B cell (primary cell): ENCODE measurements around the gene PCTP. TPM values are rescaled to one million over a fixed set of nuclear protein-coding genes. Genes with fewer than 3 reads are reported as not detected.
A peak's percentile ranks its signal among the peaks of the same experiment; 100 is the strongest.

ENCODE experiments used
- ATAC-seq: fragments of 200-7000 bp; cut with Tn5 transposase; one replicate; pipeline ENCODE4 v1.10.0; 2021; ENCODE audit warnings: low read depth, mild to moderate bottlenecking, moderate number of reproducible peaks, moderate library complexity
- CTCF ChIA-PET: fragments of 350-600 bp; sonication (Branson Sonifier 250); formaldehyde crosslinking; loops from one replicate; lab custom pipeline; 2021; ENCODE audit warnings: antibody characterized with exemption, inconsistent platforms; lab: Charles Lee
- POLR2A ChIA-PET: fragments of 350-600 bp; sonication (Branson Sonifier 250); formaldehyde crosslinking; loops from one replicate; lab custom pipeline; 2021; ENCODE audit warnings: antibody characterized with exemption; lab: Charles Lee
- DNase-seq: peaks from one replicate; pipeline ENCODE4 v3.0.0; 2013
- H2AFZ ChIP-seq: 2 replicates; pipeline ENCODE4 v1.6.1; 2012; ENCODE audit warnings: mild to moderate bottlenecking, low read depth, low read length; ENCODE audit not compliant: insufficient read depth, poor library complexity, severe bottlenecking
- H3K27ac ChIP-seq, 2 donors: 1 replicate in 1 of 2; 2 replicates in 1 of 2; pipeline ENCODE4 v1.5.1; 2012 to 2013; ENCODE audit warnings: low read length in 2 of 2, mild to moderate bottlenecking in 2 of 2, moderate library complexity in 1 of 2
- H3K27me3 ChIP-seq, 4 experiments: fragments of 200-600 bp in 1 of 4; sonication (generic) in 1 of 4; replicated peaks in 1 of 4; 1 replicate in 2 of 4; 2 replicates in 2 of 4; pipeline versions ENCODE4 v1.6.1 to v1.7.0; 2013 to 2016; ENCODE audit warnings: low read length in 3 of 4, mild to moderate bottlenecking in 2 of 4, mixed read lengths in 1 of 4, moderate library complexity in 1 of 4; ENCODE audit not compliant: insufficient read depth in 4 of 4, control insufficient read depth in 3 of 4; ENCODE audit errors: control extremely low read depth in 1 of 4
- H3K36me3 ChIP-seq, 2 experiments: replicated peaks in 1 of 2; 1 replicate in 1 of 2; 2 replicates in 1 of 2; pipeline versions ENCODE4 v1.6.1 to v1.7.1; 2013; ENCODE audit warnings: low read length in 1 of 2; ENCODE audit not compliant: insufficient read depth in 2 of 2, control insufficient read depth in 1 of 2; ENCODE audit errors: control extremely low read depth in 1 of 2, extremely low read depth in 1 of 2
- H3K4me1 ChIP-seq, 2 donors: fragments of 200-600 bp in 1 of 2; sonication (generic) in 1 of 2; 1 replicate in 1 of 2; 2 replicates in 1 of 2; pipeline versions ENCODE4 v1.5.1 to v1.6.1; 2013 to 2017; ENCODE audit warnings: low read length in 2 of 2; ENCODE audit not compliant: control insufficient read depth in 2 of 2, insufficient read depth in 2 of 2
- H3K4me2 ChIP-seq: replicated peaks from 2 replicates; pipeline ENCODE3; 2012; ENCODE audit warnings: mild to moderate bottlenecking, low read depth, low read length; ENCODE audit not compliant: poor library complexity, severe bottlenecking
- H3K4me3 ChIP-seq, 5 experiments: fragments of 200-600 bp in 1 of 5; sonication (generic) in 1 of 5; 1 replicate in 3 of 5; 2 replicates in 2 of 5; pipeline versions ENCODE4 v1.5.1 to v1.7.0; 2011 to 2016; ENCODE audit warnings: low read length in 4 of 5, mild to moderate bottlenecking in 4 of 5, low read depth in 2 of 5, control low read depth in 1 of 5, moderate library complexity in 1 of 5; ENCODE audit not compliant: insufficient read depth in 1 of 5; ENCODE audit errors: control extremely low read depth in 1 of 5, extremely low read depth in 1 of 5
- H3K79me2 ChIP-seq: fragments of 200-600 bp; sonication (generic); one replicate; pipeline ENCODE4 v1.6.0; 2016; ENCODE audit warnings: low read length; ENCODE audit not compliant: control insufficient read depth, insufficient read depth
- H3K9ac ChIP-seq: fragments of 200-600 bp; sonication (generic); 2 replicates; pipeline ENCODE4 v1.6.1; 2017; ENCODE audit warnings: mild to moderate bottlenecking, low read length, moderate library complexity
- H3K9me3 ChIP-seq, 3 donors: one replicate each; pipeline versions ENCODE4 v1.6.1 to v1.7.1; 2013; ENCODE audit warnings: low read length in 2 of 3; ENCODE audit not compliant: control insufficient read depth in 2 of 3, insufficient read depth in 1 of 3; ENCODE audit errors: control extremely low read depth in 1 of 3
- H4K20me1 ChIP-seq: 2 replicates; pipeline ENCODE4 v1.6.0; 2012; ENCODE audit warnings: mild to moderate bottlenecking, low read length; ENCODE audit not compliant: insufficient read depth, control insufficient read depth, poor library complexity, severe bottlenecking
- H3K27ac Mint-ChIP-seq: one replicate; pipeline ENCODE4 v1.8.0; 2021; ENCODE audit warnings: mixed read lengths
- H3K27me3 Mint-ChIP-seq: one replicate; pipeline ENCODE4 v1.8.0; 2021; ENCODE audit warnings: mixed read lengths
- H3K4me1 Mint-ChIP-seq: one replicate; pipeline ENCODE4 v1.8.0; 2021; ENCODE audit warnings: mixed read lengths
- H3K4me3 Mint-ChIP-seq: one replicate; pipeline ENCODE4 v1.8.0; 2021; ENCODE audit warnings: mixed read lengths
- H3K9me3 Mint-ChIP-seq: one replicate; pipeline ENCODE4 v1.8.0; 2022; ENCODE audit warnings: mixed read lengths; ENCODE audit not compliant: insufficient read depth
- EZH2 ChIP-seq: IDR thresholded peaks from 2 replicates; pipeline ENCODE4 v1.6.1; 2012; ENCODE audit warnings: borderline replicate concordance, low read depth, mild to moderate bottlenecking, moderate library complexity, low read length; ENCODE audit not compliant: insufficient read depth, poor library complexity, severe bottlenecking
- WGBS: methylation state at CpG from one replicate; pipeline ENCODE4 v1.1.5; 2013; ENCODE audit warnings: missing lambda C conversion rate; ENCODE audit not compliant: insufficient coverage; 5-methylcytosine and 5-hydroxymethylcytosine counted together
- intact Hi-C: fragments of 100-400 bp; cut with micrococcal nuclease; formaldehyde crosslinking; loops from one replicate; pipeline ENCODE4 v1.10.0; 2022
- polyA plus RNA-seq: library from polyadenylated mRNA; depleted of rRNA; stranded (reverse); fragments of >200 nt; gene quantifications from 2 replicates; pipeline ENCODE4 v1.2.3, GENCODE V29; 2012
- total RNA-seq, 2 donors: library from RNA; stranded (reverse); fragments of 120-200 nt in 1 of 2; gene quantifications; 1 replicate in 1 of 2; 2 replicates in 1 of 2; pipeline versions ENCODE4 v1.2.3 to v1.2.4, GENCODE V29; 2013 to 2022
- TF ChIP-seq, protein P1 (sequence below): fragments of 200-600 bp; IDR thresholded peaks from one replicate; pipeline ENCODE4 v1.8.0; 2022; ENCODE audit warnings: antibody characterized with exemption, mild to moderate bottlenecking

The PCTP gene
- total and polyA plus RNA-seq, 2 donors (not counting 1 experiment from before 2014, with no cell fraction given): 3.2 to 9.0 TPM

DNA sequence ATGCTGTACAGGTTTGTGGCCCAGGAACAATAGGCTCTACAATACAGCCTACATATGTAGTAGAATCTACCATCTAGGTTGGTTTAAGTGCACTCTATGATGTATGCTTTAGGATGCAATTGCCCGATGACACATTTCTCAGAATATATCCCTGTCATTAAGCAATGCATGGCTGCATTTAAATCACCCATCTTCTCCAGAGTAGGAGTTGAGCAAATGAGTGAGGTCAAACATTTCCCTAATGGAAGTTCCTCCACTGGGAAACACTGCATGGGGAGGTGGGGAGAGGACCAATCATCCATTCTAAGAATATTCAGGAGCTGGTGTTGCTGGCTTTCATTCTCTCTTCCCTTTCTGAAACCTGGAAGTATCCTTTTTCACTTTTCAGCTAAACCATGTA, 2.0 kb upstream of the PCTP start:
- Histone ChIP-seq H3K79me2 (no peaks in the 10 kb centered on the region), H3K4me2 (no peak overlapping the region), H3K4me1 (peaks cover 5 to 11% of the 10 kb centered on the region in 2 donors), H3K4me3 (no peak overlapping the region), H3K36me3 (no peaks in the 10 kb centered on the region), H3K27ac (no peak overlapping the region), H3K27me3 (peaks cover 0 to 7% (median 3%) of the 10 kb centered on the region in 4 experiments), H4K20me1 (no peaks in the 10 kb centered on the region), H3K9me3 (no peaks in the 10 kb centered on the region), H3K9ac (no peak overlapping the region), H2AFZ (no peak overlapping the region)
- Mint-ChIP-seq H3K4me1 (peaks cover 14% of the 10 kb centered on the region), H3K27me3 (peaks cover 26% of the 10 kb centered on the region), H3K4me3 (no peak overlapping the region), H3K27ac (no peak overlapping the region), H3K9me3 (no peaks in the 10 kb centered on the region)
- no CpG with 5 or more reads among the region's 1 CpG for WGBS
- no peak for TF ChIP-seq EZH2
- TF ChIP-seq, protein P1, sequence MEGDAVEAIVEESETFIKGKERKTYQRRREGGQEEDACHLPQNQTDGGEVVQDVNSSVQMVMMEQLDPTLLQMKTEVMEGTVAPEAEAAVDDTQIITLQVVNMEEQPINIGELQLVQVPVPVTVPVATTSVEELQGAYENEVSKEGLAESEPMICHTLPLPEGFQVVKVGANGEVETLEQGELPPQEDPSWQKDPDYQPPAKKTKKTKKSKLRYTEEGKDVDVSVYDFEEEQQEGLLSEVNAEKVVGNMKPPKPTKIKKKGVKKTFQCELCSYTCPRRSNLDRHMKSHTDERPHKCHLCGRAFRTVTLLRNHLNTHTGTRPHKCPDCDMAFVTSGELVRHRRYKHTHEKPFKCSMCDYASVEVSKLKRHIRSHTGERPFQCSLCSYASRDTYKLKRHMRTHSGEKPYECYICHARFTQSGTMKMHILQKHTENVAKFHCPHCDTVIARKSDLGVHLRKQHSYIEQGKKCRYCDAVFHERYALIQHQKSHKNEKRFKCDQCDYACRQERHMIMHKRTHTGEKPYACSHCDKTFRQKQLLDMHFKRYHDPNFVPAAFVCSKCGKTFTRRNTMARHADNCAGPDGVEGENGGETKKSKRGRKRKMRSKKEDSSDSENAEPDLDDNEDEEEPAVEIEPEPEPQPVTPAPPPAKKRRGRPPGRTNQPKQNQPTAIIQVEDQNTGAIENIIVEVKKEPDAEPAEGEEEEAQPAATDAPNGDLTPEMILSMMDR: no peak
- ChIA-PET POLR2A (no interaction called here), CTCF (interaction anchor here (1.2 to 1.3 kb wide), 2 partner anchors 9 to 30 kb away, joined by 3 to 4 read pairs; no protein-coding TSS in a partner anchor)
- no peak for ATAC-seq
- intact Hi-C loops: no loop called here
- DNase-seq: no peak

DNA sequence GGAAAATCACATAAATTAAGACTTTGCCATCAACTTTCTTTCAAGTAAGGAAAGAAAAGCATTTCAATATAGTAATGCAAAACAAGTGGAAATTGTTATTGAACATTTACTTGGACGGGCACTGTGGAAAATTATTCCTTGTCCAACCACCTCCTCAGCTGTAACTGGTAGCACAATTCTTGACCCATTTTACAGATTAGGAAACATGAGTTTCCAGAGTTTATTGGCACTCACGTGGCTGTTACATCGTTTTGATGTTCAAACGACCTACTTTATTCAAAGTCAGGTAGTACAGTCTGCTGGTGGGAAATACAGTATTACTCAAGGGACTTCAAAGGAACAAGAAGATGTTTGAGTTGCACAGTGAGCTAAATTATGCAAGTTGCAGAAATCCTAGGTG, 866 bp upstream of the PCTP start:
- Histone ChIP-seq H3K4me3 (no peak overlapping the region), H4K20me1 (no peaks in the 10 kb centered on the region), H3K4me1 (peaks cover 5 to 11% of the 10 kb centered on the region in 2 donors), H3K79me2 (no peaks in the 10 kb centered on the region), H2AFZ (no peak overlapping the region), H3K4me2 (no peak overlapping the region), H3K27me3 (peaks cover 0 to 4% (median 3%) of the 10 kb centered on the region in 4 experiments), H3K9ac (no peak overlapping the region), H3K36me3 (no peaks in the 10 kb centered on the region), H3K9me3 (no peaks in the 10 kb centered on the region), H3K27ac (no peak overlapping the region)
- H3K9me3 Mint-ChIP-seq: no peaks in the 10 kb centered on the region
- peaks cover 14% of the 10 kb centered on the region for H3K4me1 Mint-ChIP-seq
- ATAC-seq: no peak
- ChIA-PET POLR2A (no interaction called here), CTCF (interaction anchor here (1.2 to 1.8 kb wide), 2 partner anchors 14 to 32 kb away, joined by 3 to 19 read pairs; no protein-coding TSS in a partner anchor)
- no peak overlapping the region for H3K27ac Mint-ChIP-seq
- intact Hi-C loops: loop anchor here (2.0 kb wide), 1 partner anchor 329 kb away; the partner anchor contains the start of gene MMD
- WGBS: 83% methylated on average over 3 of the region's 4 CpGs
- H3K27me3 Mint-ChIP-seq: peaks cover 26% of the 10 kb centered on the region
- H3K4me3 Mint-ChIP-seq: peak overlapping the region; percentile 84
- TF ChIP-seq, protein P1: no peak
- TF ChIP-seq EZH2: no peak
- DNase-seq: no peak
